Cardiac fibroblast (primary cell): Measurements from ENCODE around the gene TENT4A.
A peak's percentile ranks its signal among the peaks of the same experiment; 100 is the strongest.

ENCODE experiments used
- DNase-seq, 2 donors: peaks; one replicate each; pipeline versions ENCODE4 v3.0.0 to v3.0.0-alpha.2; 2010; ENCODE audit warnings: low read depth in 2 of 2
- H3K4me3 ChIP-seq, 2 donors: replicated peaks in 1 of 2; 1 replicate in 1 of 2; 2 replicates in 1 of 2; pipeline ENCODE4 v1.5.1; 2011; ENCODE audit warnings: low read depth in 2 of 2, low read length in 2 of 2, mild to moderate bottlenecking in 2 of 2, moderate library complexity in 1 of 2
- CTCF ChIP-seq: IDR thresholded peaks from one replicate; pipeline ENCODE4 v1.5.1; 2011; ENCODE audit warnings: low read depth, mild to moderate bottlenecking, low read length, inconsistent platforms

The TENT4A gene

GRCh38 chr5:6699357-6699756 is 13.9 kb upstream of the TENT4A start:
- DNase-seq: no peak
- TF ChIP-seq CTCF: no peak
- no peak overlapping the region for H3K4me3 ChIP-seq

GRCh38 chr5:6700074-6700684 is 13.1 kb upstream of the TENT4A start:
- no peak for TF ChIP-seq CTCF
- H3K4me3 ChIP-seq: no peak overlapping the region
- peak in 1 of 2 donors; percentile 17 for DNase-seq

GRCh38 chr5:6700685-6701355 is 12.4 kb upstream of the TENT4A start:
- TF ChIP-seq CTCF: no peak
- no peak for DNase-seq
- no peak overlapping the region for H3K4me3 ChIP-seq

- TF ChIP-seq CTCF: no peak
- no peak for DNase-seq
- H3K4me3 ChIP-seq: no peak overlapping the region
Measured at GRCh38 chr5:6701491-6701890, 11.7 kb upstream of the TENT4A start.

- no peak for DNase-seq
- no peak for TF ChIP-seq CTCF
- no peak overlapping the region for H3K4me3 ChIP-seq
Measured at GRCh38 chr5:6702633-6703032, 10.6 kb upstream of the TENT4A start.

- peak in 1 of 2 donors; percentile 41 for DNase-seq
- no peak for TF ChIP-seq CTCF
- H3K4me3 ChIP-seq: no peak overlapping the region
Measured at GRCh38 chr5:6703806-6704205, 9.4 kb upstream of the TENT4A start.
